ENCODE results near the gene ONECUT3.

Gene ONECUT3

DNA sequence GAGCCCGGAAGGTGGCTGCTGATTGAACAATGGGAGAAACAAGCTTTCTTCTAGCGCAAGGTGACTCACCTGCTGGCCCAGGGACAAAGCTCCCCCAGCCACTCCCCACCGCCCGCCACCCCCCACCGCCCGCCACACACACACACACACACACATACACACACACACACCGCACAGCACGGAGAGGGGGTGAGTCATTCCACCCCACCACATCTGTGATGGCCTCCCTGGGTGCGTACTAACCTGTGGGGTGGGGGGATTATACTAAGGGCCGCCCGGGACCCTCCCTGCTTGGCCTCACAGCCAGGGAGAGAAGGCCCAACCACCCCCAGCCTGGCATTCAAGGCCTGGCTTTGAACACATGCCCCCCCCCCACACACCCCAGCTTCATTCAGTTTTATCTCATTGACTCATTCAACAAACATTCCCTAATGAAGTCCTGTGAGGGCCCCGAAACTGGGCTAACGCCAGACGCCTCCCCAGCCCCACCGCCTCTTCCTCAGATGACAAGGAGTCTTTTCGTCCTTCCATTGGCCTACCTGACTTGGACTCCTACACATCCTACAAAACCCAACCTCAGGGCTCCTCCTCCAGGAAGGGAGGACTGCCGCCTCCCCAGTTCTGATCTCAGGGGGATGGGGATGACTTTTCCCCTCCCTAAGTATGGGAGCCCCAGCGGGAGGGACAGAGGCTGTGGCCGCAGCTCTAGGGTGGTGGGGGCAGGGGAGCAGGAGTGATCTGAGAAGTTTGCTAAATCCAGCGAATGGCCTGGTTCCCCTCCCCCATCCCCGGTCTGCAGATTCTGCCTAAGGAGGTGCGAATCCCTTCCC, 5.8 kb upstream of the ONECUT3 start:
- H3K4me3 ChIP-seq (ENCODE audit: low read length): no peak overlapping the region
- no peak for TF ChIP-seq ZNF274 (IDR thresholded peaks at IDR 0.05; ENCODE audit: low read depth, low read length)

DNA sequence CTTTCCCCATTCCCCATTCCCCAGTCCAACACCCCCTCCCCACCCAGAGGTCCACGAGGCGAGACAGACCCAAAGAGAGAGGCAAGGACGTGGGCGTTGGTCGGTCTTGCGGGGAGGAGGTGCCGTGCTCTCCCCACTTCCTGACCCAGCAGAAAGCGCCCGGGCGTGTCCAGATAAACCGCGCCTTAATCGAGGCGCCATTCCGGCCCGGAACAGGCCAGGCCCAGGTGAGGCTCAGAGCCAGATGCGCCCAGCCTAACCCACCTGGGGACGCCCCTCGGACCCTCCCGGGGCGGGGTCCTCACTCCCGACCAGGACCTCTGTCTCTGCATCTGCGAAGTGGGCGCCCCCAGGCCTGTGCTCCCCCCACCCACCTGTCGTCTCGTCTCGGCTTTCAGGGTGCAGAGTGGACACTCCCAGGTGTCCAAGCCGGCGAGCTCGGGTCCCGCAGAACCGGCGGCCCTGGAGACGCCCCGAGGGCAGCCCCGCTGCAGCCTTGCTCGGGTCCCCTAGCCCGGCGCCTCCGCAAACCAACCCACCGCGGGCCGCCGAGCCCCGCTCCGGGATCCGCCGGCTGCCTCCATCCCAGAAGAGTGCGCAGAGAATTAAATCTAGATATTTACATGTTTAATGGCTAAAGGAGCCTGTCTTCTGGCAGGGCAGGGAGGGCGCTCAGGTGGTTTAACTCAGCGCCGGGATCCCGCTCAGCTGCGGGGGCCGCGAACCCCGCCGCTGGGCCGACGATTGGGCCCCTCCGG, 5.0 kb upstream of the ONECUT3 start:
- no peak for TF ChIP-seq ZNF274 (IDR thresholded peaks at IDR 0.05; ENCODE audit: low read depth, low read length)

DNA sequence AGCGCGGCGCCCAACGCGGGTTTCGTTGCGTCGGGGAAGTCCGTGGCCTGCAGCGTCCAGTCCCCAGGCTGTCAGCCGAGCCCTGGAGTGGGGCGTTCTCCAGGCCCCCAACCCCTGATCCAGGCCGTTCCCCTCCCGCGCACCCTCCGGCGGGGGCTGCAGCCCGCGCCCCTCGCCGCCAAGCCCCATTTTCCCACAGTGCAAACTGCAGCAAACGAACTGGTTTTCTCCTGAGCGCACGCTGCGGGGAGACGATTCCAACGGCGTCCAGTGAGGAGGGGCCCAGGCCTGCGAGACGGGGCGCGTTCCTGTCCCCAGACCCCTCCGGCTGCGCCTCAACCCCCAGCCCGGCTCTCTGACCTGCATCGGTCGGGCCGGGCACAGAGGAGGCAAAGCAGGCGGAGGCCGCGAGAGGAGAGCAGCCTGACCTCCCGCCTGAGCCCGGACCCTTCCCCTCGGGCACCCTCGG, 4.4 kb upstream of the ONECUT3 start:
- no peak overlapping the region for H3K4me3 ChIP-seq (ENCODE audit: low read length)
- TF ChIP-seq ZNF274 (IDR thresholded peaks at IDR 0.05; ENCODE audit: low read depth, low read length): no peak

More for the DNA sequence above, 5.0 kb upstream of the ONECUT3 start:
- no peak overlapping the region for H3K4me3 ChIP-seq (ENCODE audit: low read length)

DNA sequence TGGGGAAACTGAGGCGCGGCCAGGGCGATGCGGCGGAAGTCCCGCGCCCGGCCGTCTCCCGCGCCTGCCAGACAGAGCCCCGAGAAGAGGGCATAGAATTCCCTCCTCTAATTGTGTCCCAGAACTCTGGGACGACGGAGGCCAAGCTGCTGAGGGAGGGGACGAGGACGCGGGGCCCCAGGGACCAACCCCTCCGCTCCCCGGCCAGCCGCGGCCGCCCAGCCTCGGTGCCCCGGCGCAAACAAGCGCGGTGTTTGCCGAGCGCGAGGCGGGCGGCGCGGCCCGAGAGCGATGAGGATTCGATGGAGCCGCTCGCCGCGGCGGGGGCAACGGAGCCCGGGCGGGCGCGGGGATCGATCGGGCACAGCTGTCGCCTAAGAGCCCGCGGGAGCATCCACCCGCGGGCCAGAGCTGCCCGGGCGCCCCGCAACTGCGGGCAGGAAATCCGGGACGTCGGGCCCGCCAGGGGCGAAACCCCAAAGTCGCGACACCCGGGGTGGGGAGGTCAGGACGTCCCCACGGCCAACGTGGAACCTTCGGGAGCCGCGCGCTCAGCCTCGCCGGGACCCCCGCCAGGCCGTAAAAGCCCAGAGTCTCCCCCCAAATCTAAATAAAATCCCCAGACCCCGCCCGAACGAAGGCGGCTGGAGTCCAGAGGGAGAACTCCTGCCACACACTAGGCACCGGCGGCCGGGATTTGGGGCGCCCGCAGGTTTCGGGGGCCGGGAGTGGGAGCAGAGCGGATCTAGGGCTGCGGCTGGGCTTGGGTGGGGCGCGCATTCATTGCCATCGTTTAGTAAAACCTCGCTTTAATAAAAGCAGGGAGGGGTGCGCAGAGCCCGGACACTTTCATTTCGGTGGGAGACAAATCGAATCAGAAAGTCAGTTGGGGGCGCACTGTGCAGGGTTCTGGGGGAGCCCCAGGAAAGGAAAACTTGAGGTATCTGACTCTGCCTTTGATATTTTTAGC, 3.6 kb upstream of the ONECUT3 start:
- H3K4me3 ChIP-seq (ENCODE audit: low read length): no peak overlapping the region
- no peak for TF ChIP-seq ZNF274 (IDR thresholded peaks at IDR 0.05; ENCODE audit: low read depth, low read length)

DNA sequence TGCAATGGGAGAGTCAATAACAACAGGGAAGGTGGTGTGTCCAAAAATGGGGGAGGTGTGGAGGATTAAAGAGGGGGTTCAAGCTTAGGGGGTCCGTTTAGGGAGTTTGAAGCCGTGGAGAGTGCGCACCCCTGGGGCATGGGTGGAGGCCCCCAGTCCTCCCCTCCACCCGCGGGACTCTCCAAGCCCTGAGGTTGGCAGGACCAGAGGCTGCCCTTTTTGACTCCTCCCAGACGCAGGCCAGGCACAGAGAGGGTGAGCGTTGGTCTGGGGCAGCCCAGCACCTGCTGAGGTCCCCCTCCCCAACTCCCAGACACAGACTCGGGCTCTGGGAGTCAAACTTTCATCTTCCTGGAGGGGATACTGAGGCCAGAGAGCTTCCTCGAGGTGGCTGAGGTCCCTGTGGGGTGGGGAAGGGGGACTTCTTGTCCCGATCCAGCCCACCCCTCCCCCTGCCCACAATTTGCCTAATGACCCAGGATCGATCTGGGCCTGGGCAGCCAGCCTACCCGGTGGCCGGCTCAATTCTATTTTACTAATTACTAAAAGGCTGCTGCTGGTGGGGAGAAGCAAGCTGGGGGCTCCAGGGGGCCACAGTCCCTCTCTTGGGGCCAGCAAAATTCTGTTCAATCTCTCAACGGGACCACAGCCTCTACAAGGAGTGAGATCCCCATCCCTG, 2.8 kb upstream of the ONECUT3 start:
- H3K4me3 ChIP-seq (ENCODE audit: low read length): no peak overlapping the region
- no peak for TF ChIP-seq ZNF274 (IDR thresholded peaks at IDR 0.05; ENCODE audit: low read depth, low read length)

DNA sequence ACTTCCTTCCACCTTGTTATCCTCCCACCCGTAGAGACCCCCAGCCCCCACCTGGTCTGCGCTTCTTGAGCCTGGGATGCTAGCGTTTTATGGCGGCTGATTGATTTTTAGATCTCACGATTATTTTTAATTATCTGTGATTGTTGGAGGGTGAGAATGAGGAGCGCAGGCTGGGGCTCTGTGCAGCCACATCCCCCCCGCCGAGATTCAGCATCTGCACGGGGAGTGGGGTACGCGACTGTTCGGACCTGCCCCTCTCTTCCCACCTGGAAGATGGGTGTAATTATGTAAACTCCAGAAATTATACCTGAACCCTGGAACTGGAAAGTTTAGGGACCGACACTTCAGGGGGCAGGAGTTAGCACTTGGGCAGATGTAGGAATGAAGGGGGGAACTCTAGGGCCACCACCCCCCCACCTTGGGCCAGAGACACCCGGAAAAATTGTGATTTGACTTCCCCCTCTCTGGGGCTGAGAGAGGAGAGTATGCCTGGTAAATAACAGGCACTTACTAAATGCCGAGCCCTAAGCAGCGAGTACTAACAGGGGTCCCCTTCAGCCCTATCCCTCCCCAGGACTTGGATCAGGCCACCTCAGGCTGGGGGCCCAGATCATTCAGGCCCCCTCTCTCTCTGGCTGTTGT, 1.8 kb upstream of the ONECUT3 start:
- TF ChIP-seq ZNF274 (IDR thresholded peaks at IDR 0.05; ENCODE audit: low read depth, low read length): no peak
- H3K4me3 ChIP-seq (ENCODE audit: low read length): no peak overlapping the region

DNA sequence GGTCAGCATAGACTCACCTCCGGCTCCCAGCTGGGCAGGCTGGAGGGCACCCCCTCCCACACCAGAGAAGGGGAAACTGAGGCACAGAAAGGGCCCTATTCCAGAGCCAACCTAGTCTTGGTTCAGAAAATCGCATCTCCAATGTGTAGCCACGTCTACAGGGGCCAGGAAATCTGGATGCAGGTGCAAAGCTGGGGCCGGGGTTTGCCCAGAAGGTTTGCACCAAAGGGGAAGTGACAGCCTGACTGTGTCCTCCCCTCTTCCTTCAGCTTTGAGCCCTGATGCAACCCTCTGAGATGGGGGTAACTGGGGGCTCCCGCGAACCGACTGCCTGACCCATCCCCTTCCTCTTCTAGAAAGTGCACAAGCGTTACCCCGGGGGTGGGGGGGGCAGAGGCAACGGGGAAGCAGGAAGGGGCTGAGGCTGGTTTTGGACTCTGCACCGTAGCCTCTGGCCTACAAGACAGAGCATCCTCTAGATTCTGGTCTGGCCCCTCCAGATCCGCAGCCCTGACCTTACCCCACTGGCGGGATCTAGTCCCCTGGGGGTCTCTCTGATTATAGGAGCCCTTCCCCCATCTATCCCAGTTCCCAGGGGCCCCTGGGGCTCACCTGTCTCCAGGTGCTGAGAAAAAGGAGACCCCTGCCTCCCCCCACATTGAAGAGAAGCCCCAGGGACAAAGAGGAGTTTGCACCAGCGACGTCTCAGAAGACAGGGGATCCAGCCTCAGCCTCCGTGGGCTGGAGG, 1.1 kb upstream of the ONECUT3 start:
- TF ChIP-seq ZNF274 (IDR thresholded peaks at IDR 0.05; ENCODE audit: low read depth, low read length): no peak
- no peak overlapping the region for H3K4me3 ChIP-seq (ENCODE audit: low read length)

DNA sequence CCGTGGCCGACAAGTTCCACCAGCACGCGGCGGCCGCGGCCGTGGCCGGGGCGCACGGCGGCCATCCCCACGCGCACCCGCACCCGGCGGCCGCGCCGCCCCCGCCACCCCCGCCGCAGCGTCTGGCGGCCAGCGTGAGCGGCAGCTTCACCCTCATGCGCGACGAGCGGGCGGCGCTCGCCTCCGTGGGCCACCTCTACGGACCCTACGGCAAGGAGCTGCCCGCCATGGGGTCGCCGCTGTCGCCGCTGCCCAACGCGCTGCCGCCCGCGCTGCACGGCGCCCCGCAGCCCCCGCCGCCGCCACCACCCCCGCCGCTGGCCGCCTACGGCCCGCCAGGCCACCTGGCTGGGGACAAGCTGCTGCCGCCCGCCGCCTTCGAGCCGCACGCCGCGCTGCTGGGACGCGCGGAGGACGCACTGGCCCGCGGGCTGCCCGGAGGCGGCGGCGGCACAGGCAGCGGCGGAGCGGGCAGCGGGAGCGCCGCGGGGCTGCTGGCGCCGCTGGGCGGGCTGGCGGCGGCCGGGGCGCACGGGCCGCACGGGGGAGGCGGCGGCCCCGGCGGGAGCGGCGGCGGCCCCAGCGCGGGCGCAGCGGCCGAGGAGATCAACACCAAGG, 821 bp downstream of the ONECUT3 start:
- no peak for TF ChIP-seq ZNF274 (IDR thresholded peaks at IDR 0.05; ENCODE audit: low read depth, low read length)
- no peak overlapping the region for H3K4me3 ChIP-seq (ENCODE audit: low read length)

DNA sequence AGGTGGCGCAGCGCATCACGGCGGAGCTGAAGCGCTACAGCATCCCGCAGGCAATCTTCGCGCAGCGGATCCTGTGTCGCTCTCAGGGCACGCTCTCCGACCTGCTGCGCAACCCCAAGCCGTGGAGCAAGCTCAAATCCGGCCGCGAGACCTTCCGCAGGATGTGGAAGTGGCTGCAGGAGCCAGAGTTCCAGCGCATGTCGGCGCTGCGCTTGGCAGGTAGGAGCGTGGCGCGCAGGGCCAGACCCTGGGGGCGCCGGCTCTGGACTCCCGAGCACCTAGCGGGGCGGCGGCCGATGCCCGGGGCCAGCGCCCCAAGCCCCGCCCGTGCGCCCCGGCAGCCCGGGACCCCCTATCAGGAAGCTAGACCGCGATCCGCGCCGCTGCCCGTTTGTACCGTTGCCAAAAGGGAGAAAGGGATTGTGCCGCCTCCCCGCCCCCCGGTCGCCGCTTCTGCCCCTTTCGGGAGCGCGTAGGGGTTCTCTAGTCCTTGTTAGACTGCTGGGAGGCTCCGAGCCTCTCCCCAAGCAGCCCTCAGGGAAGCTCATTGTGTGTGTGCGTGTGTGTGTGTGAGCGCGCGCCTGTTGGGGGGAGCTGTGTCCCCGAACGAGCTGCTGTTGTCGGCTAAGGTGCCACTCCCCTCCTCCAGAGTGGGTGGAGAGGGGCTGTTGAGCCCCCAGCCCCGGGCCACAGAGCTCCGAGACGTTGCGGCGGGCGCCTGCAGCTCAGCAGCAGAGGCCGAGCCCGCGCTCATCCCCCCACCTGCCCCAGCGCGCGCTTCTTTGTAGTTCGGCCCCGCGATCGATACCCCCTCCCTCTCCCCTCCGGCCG, 1.5 kb downstream of the ONECUT3 start:
- H3K4me3 ChIP-seq (ENCODE audit: low read length): no peak overlapping the region
- no peak for TF ChIP-seq ZNF274 (IDR thresholded peaks at IDR 0.05; ENCODE audit: low read depth, low read length)

DNA sequence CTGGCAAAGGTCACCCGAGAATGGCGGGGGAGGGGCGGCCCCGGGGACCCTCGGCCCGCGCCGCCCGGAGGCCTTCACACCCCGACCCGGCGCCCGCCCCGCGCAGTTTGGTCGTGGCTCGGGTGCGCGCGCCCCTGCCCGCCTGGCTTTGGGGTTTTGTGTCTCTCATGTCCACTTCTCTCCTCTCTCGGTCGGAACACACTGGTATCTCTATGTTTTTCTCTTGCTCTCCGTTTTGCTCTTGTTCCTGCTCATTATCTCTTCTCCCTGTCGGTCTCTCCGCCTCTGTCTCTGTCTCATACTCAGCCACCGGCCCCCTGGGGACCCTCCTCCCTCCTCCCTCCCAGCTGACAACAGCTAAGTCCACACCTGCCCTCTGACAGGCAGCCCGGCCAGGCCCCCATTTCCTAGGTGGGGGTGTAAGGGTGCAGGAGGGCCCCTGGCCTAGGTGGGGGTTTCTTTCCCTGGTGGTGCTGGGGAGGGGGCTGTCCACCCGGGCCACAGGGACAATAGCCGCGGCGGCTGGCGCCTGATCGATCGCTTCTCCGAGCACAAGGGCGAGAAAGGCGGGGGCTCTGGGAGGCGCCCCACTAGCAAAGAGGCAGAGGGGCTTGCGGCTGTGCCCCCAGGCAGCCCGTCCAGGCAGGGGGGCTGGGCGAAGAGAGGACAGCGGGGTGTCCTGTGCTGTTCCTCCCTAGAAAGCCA, 2.3 kb downstream of the ONECUT3 start:
- H3K4me3 ChIP-seq (ENCODE audit: low read length): no peak overlapping the region
- TF ChIP-seq ZNF274 (IDR thresholded peaks at IDR 0.05; ENCODE audit: low read depth, low read length): no peak

DNA sequence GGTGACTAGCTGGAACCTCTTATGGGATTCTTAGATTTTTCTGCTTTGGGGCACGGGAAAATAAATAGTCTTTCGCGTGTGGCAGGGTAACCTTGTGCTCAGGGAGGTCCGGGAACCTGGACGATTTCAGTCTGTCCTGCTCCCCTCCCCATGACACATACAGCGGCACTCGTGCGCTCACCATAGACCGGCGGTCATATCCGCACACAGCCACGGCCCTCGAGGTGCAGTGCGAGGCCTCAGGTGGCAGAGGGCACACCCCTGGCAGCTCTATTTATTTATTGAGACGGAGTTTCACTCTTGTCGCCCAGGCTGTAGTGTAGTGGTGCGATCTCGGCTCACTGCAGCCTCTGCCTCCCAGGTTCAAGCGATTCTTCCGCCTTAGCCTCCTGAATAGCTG, 3.0 kb downstream of the ONECUT3 start:
- no peak for TF ChIP-seq ZNF274 (IDR thresholded peaks at IDR 0.05; ENCODE audit: low read depth, low read length)

More for the DNA sequence above, 3.0 kb downstream of the ONECUT3 start:
- no peak overlapping the region for H3K4me3 ChIP-seq (ENCODE audit: low read length)

Measured in GM08714 (cell line).